GM15510 (cell line): ENCODE measurements around the gene CHKA.
A peak's percentile ranks its signal among the peaks of the same experiment; 100 is the strongest.

Experiments used
- POLR2A ChIP-seq: IDR thresholded peaks from 3 replicates; pipeline ENCODE4 v1.6.1; 2011; ENCODE audit warnings: borderline replicate concordance; ENCODE audit not compliant: insufficient read length; ENCODE audit errors: extremely low read depth

Gene CHKA

GRCh38 chr11:68133761-68134160 is 12.6 kb upstream of the CHKA start:
- TF ChIP-seq POLR2A: no peak

- TF ChIP-seq POLR2A: no peak
Measured at GRCh38 chr11:68130121-68130520, 8.9 kb upstream of the CHKA start.

- no peak for TF ChIP-seq POLR2A
Measured at GRCh38 chr11:68128682-68129327, 7.6 kb upstream of the CHKA start.

- TF ChIP-seq POLR2A: no peak
Measured at GRCh38 chr11:68127714-68128681, 6.8 kb upstream of the CHKA start.

GRCh38 chr11:68125164-68125563 is 4.0 kb upstream of the CHKA start:
- TF ChIP-seq POLR2A: no peak

GRCh38 chr11:68122936-68123539 is 1.9 kb upstream of the CHKA start:
- no peak for TF ChIP-seq POLR2A

- TF ChIP-seq POLR2A: peak; percentile 15
Measured at GRCh38 chr11:68120273-68121066, 718 bp downstream of the CHKA start.

GRCh38 chr11:68118706-68119448 is 2.3 kb downstream of the CHKA start:
- no peak for TF ChIP-seq POLR2A

GRCh38 chr11:68117853-68118470 is 3.2 kb downstream of the CHKA start:
- no peak for TF ChIP-seq POLR2A

- TF ChIP-seq POLR2A: no peak
Measured at GRCh38 chr11:68116974-68117373, 4.2 kb downstream of the CHKA start.

GRCh38 chr11:68116126-68116525 is 5.1 kb downstream of the CHKA start:
- no peak for TF ChIP-seq POLR2A

GRCh38 chr11:68115285-68115684 is 5.9 kb downstream of the CHKA start:
- no peak for TF ChIP-seq POLR2A

- TF ChIP-seq POLR2A: no peak
Measured at GRCh38 chr11:68113986-68114385, 7.2 kb downstream of the CHKA start.

GRCh38 chr11:68107689-68108088 is 13.5 kb downstream of the CHKA start:
- no peak for TF ChIP-seq POLR2A

GRCh38 chr11:68106165-68106940 is 14.8 kb downstream of the CHKA start:
- TF ChIP-seq POLR2A: no peak
